ENCODE results near the gene RNF144A. TPM values are rescaled to one million over a fixed set of nuclear protein-coding genes. Genes with fewer than 3 reads are reported as not detected.

Gene RNF144A
- polyA plus RNA-seq, 1 experiment = 0.12 TPM

DNA sequence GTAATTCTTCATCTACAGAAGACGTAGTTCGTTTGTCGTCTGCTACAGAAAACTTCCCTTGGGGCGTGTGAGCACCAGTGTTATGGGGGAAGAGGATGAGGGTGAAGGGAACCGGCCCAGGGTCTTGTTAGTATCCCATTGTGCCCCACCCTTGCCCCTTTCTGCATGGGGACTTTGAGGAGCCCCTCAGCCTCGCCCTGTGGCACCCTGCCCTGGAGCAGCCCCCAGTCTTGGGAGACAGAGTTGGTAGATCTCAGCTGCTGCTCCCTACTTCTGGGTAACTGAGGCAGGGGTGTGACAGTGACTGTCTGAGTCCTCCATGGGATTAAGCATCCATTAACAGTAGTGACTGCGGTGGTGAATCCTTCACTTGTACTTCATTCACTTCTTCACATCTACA lies 50.1 kb downstream of the RNF144A start:
- CTCF ChIA-PET = no interaction called here
- POLR2A ChIA-PET = no interaction called here
- Histone ChIP-seq H3K36me3 (ENCODE audit: control insufficient read depth, insufficient read depth, low read length) (no peaks in the 10 kb centered on the region), H3K4me3 (ENCODE audit: low read depth, low read length) (no peak overlapping the region), H3K27me3 (ENCODE audit: control insufficient read depth, insufficient read depth, low read length) (no peaks in the 10 kb centered on the region)
- no peak for TF ChIP-seq CTCF (IDR thresholded peaks at IDR 0.05; ENCODE audit: insufficient read depth, low read depth, low read length)
- no peak for DNase-seq (ENCODE audit: low read depth)

- ChIA-PET POLR2A (no interaction called here), CTCF (no interaction called here)
- no peak for DNase-seq (ENCODE audit: low read depth)
- H3K4me3 ChIP-seq (ENCODE audit: low read depth, low read length) = no peak overlapping the region
- no peaks in the 10 kb centered on the region for H3K36me3 ChIP-seq (ENCODE audit: control insufficient read depth, insufficient read depth, low read length)
- no peak for TF ChIP-seq CTCF (IDR thresholded peaks at IDR 0.05; ENCODE audit: insufficient read depth, low read depth, low read length)
- H3K27me3 ChIP-seq (ENCODE audit: control insufficient read depth, insufficient read depth, low read length) = no peaks in the 10 kb centered on the region
These were observed 51.3 kb downstream of the RNF144A start for GRCh38 chr2:6968319-6969100.

DNA sequence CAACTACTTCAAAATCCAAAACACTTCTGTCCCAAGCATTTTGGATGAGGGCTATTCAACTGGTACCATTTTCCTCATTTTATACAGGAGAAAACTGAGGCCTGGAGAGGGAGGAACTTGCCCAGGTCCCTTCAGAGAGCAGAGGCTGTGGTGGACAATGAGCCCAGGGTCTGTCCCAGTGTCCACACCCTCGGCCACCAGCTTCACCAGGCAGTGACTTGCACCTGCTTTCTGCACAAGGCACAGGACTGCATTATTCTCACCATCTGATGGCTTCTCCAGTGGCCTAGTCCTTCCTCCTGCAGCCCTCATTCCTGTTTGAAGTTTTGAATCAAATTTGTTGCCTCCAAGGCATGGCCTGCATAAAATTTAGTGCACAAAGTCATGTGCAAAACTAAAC lies 53.3 kb downstream of the RNF144A start:
- H3K4me3 ChIP-seq (ENCODE audit: low read depth, low read length) = no peak overlapping the region
- ChIA-PET CTCF (no interaction called here), POLR2A (no interaction called here)
- TF ChIP-seq CTCF (IDR thresholded peaks at IDR 0.05; ENCODE audit: insufficient read depth, low read depth, low read length) = no peak
- no peaks in the 10 kb centered on the region for H3K36me3 ChIP-seq (ENCODE audit: control insufficient read depth, insufficient read depth, low read length)
- no peak for DNase-seq (ENCODE audit: low read depth)
- no peaks in the 10 kb centered on the region for H3K27me3 ChIP-seq (ENCODE audit: control insufficient read depth, insufficient read depth, low read length)

DNA sequence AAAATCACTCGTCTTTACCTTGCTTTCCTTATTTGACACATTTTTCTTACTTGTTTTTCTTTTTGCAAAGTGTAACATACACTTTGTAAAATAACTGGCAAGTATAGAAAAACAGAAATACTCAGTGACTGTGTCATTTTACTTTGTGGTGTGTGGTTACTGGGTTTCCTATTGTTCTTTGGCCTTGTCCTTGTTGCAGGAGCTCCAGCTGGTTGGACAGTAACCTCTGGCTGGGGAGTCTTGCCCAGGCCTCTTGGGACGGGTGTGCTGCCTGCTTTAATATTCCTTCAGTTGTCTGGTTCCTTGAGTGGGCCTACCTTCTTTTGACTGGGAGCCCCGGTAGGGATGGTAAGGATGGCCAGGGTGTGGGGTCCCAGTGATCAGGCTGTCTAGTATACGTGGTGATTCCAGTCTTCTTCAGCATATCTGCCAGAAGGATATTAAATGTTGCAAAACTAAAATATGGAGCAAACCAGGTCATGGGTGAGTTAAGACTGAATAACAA lies 53.8 kb downstream of the RNF144A start:
- POLR2A ChIA-PET = no interaction called here
- CTCF ChIA-PET = no interaction called here
- Histone ChIP-seq H3K36me3 (ENCODE audit: control insufficient read depth, insufficient read depth, low read length) (no peaks in the 10 kb centered on the region), H3K4me3 (ENCODE audit: low read depth, low read length) (no peak overlapping the region), H3K27me3 (ENCODE audit: control insufficient read depth, insufficient read depth, low read length) (no peaks in the 10 kb centered on the region)
- TF ChIP-seq CTCF (IDR thresholded peaks at IDR 0.05; ENCODE audit: insufficient read depth, low read depth, low read length) = no peak
- no peak for DNase-seq (ENCODE audit: low read depth)

GRCh38 chr2:6971502-6971901 lies 54.3 kb downstream of the RNF144A start:
- no peak for TF ChIP-seq CTCF (IDR thresholded peaks at IDR 0.05; ENCODE audit: insufficient read depth, low read depth, low read length)
- POLR2A ChIA-PET = no interaction called here
- no peak overlapping the region for H3K4me3 ChIP-seq (ENCODE audit: low read depth, low read length)
- H3K36me3 ChIP-seq (ENCODE audit: control insufficient read depth, insufficient read depth, low read length) = no peaks in the 10 kb centered on the region
- DNase-seq (ENCODE audit: low read depth) = no peak
- H3K27me3 ChIP-seq (ENCODE audit: control insufficient read depth, insufficient read depth, low read length) = no peaks in the 10 kb centered on the region
- CTCF ChIA-PET = no interaction called here

Data from BJ (cell line).